IPS DF 4.7 (cell line): ENCODE results near the gene ATP5MC3.

Source experiments
- DNase-seq: peaks from one replicate; pipeline ENCODE4 v3.0.0-alpha.2; 2013; ENCODE audit warnings: low spot score; ENCODE audit errors: extremely low read depth

Gene ATP5MC3

DNA sequence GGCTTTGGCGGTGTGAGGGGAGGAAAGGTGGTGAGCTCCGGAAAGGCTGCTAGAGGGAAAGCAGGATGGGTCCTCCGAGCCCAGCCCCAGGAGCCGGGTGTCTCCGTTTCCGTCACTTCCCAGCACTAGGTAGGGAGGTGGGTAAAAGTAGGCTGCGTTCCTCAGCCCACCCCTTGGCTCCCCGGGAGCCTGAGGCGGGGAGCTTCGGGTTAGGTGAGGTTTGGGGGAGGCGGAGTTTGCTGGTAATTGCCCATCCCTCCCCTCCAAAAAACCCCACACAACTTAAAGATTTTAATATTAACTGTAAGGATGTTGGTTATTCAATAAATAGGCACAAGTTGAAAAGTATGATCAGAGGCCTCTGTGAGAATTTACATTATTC lies 13.0 kb downstream of the ATP5MC3 start:
- no peak for DNase-seq

DNA sequence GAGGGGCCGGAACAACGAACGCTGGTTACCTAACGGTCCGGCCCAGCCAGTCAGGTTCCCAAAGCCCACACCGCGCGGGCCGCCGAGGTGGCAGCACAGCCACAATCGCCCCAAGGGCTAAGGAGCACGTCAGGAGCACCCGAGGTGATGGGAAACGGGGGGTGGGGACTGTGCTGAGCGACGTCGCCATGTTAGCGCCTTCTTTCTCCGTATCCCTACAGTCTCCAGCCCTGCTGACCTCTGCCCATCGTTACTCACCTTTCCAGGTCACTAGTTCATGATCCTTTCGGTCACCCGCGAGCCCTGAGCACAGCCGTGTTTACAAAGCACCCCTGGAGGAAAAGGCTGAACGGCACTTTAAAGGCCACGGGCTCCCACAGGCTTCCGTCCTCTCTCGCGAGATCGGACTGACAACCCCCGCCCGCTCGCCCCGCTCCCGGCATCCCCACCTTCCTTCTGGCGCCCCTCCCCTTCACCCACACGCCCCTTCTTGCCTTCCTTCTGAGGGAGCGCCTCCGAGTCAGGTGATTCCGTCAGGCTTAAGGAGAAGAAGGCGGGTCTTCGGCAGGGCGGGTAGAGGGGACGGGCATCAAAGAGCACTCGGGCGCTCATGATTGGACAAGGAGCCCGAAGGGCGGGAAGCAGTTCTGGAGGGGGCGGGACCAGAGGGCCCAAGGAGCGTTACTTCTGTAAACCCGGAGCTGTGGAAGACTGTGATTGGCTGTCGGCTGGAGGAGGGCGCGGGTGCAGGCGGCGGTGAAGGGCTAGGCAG lies 13.5 kb downstream of the ATP5MC3 start, which contains the start of gene ATF2:
Gene ATF2, minus strand, starts transcription at position 412 of the 772 bp plus-strand sequence. CDS start 31,760 bp downstream, outside the sequence.
- peak; percentile 96 for DNase-seq

DNA sequence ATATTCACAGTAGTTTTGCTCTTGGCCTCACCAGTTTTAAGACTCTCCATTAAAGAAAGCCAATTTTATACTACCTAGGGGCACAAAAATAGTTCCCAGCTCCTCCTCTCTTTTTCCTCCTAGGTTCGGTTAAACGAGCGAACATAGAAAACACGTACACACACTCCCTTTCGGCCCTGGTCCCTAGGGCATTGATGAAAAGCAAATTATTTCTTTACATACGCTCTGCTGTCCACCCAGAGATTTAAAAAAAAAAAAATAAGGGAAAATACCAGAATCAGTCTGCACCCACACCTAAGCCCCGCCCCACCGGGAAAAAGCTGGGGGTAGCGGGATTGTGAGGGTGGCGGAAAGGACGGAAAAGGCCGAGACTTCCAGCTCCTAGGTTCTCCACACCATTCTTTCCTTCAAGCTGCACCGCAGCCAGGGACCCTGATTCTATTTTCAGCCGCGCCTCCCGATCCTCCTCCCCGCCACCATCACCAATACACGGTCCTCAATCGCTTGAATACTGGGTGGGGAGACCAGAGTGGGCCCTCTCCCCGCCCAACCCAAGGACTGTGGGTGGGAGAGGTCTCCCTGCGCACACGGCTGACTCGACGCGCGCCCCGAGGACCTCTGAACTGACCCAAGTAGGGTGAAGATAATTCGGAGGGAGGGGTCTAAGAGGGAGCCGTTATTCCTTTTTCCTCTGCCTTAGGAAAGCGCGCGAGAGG lies 14.3 kb downstream of the ATP5MC3 start:
- DNase-seq = no peak

DNA sequence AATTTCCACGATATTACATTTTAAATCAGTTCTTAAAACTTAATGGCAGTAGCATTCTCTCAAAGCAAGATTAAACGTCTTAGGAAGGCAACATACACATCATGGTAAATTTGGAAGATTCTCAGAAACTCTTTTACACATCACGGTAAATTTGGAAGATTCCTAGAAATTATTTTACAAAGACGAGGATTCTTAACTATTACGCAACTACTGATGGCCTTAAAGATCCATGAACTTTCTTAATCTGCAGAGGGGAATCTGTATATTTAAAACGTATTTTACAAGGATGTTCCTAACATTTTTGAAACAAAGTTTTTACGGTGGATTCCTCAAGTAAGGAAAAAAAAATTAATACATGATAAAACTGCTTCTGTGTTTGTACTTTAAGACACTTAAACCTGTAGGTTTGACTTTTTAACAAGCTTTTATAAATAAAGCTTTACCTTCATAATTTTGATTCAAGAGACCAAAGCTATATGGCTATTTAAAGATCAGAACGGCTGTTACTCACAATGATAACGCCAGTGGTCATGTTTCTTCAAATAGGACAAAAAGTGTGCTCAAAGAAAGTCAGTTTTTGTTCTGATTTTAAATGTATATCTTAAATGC lies 15.2 kb downstream of the ATP5MC3 start:
- no peak for DNase-seq

DNA sequence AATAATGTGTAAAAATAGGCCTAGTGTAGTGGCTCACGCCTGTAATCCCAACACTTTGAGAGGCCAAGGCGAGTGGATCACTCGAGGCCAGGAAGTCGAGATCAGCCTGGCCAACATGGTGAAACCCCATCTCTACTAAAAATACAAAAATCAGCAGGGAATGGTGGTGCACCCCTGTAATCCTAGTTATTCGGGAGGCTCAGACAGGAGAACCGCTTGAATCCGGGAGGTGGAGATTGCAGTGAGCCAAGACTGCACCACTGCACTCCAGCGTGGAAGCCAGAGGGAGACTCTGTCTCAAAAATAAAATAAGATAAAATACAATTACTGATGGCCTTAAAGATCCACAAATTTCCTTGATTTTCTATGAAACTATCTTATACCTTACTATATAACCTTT lies 17.3 kb downstream of the ATP5MC3 start:
- DNase-seq = no peak

DNA sequence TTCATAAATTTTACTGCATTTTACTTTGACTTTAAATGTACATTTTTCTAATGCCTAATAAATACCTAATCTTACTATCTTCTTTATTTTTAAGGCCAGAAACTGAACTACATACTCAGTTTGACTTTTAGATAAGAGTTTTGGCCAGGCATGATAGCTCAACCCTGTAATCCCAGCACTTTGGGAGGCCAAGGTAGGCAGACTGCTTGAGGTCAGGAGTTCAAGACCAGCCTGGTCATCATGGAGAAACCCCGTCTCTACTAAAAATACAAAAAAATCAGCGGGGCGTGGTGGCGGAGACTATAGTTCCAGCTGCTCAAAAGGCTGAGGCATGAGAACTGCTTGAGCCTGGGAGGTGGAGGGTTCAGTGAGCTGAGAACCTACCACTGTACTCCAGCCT lies 22.6 kb downstream of the ATP5MC3 start:
- DNase-seq = no peak

DNA sequence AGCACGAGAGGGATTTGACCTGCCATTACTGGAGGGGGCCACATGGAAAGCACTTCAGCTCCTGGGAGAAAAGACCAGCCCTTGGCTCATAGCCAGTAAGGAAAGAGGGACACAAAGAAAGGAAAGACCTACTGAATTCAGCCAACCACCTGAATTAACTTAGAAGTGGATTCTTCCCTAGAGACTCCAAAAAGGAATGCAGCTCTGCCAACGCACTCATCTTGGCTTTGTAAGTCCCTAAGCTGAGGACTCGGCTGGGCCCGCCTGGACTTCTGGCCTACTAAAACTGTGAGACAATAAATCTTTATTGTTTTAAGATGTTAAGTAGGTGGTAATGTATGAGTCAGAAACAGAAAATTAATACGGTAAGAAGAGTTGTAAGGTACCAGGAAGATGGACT lies 25.0 kb downstream of the ATP5MC3 start:
- no peak for DNase-seq

DNA sequence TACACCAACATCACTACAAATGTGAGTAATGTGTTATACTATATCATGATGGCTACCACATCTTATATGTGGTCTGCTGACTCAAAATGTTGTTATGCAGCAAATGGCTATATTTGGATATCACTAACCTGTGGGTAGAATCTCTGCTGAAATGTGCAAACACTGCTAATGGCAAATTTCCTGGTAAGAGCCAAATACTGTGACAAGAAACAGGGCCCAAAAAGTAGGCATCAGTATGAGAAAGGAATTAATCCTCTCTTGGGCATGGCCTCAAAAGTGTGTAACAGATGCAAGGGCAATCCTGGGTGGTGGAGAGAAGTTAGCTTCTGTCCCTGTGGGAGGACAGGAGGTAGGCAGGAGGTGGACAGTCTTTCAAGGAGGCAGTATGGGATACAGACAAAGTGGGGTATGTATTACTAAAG lies 26.8 kb downstream of the ATP5MC3 start:
- DNase-seq = no peak

DNA sequence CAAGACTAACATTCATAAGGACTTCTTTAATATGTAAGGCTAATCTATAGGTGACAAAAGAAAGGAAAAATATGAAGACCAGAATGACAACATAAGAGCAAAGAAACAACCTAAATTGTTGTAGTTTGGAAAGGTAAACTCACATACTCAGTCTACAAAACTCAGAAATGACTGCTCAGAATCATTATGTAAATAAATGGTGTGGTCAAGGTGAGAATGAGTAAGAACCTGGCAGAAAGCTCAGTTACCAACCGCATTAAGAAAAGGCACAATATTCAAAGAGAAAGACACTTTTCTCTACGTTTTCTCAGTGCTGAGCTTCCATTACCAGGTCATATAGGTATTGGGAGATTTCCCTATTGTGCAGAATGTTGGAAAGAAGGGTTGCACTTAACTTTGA lies 29.3 kb downstream of the ATP5MC3 start:
- no peak for DNase-seq

DNA sequence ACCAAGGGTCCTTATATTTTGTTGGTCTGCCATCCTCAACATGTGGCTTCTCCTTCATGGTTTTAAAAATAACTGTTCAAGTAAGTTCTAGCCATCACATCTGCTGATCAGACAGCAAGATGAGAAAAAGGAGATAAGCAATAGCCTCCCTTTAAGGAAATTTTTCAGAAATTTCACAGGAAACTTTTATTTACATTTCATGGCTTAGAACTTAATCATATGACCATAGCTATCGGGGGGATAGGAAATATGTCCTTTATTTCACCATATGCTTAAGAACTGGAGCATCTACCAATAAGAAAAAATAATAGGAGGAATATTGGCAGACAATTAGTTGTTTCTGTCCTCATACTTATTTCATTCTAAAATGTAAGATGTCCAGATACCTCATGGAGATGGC lies 29.7 kb downstream of the ATP5MC3 start:
- no peak for DNase-seq

DNA sequence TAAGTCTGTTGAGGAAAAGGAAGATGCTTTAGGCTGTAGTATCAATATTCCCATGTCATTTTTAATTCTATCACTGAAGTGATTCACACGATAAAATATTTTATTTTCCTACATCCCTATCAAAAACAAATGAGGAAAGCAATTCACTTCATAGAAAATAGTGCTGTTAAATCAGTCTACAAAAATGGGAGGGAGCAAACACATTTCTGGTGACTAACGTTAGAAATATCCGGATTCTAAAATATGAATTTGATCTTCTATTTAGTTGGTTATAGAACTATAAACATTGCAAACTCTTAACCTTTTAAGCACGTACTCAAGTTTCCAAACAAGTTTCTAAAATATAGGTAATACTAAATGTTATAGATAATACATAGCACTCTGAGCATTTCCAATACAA lies 34.3 kb downstream of the ATP5MC3 start:
- DNase-seq = no peak

DNA sequence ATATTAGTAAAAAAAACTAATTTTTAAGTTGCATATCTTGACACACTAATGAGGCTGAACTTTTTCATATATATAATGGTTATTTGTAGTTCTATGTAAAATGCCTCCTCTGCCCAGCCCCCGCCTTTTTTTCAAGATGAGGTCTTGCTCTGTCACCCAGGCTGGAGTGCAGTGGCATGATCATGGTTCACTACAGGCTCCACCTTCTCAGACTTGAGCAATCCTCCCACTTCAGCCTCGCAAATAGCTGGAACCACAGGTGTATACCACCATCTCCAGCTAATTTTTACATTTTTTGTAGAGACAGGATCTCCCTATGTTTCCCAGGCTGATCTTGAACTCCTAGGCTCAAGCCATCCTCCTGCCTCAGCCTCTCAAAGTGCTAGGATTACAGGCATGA lies 37.8 kb downstream of the ATP5MC3 start:
- DNase-seq = no peak

DNA sequence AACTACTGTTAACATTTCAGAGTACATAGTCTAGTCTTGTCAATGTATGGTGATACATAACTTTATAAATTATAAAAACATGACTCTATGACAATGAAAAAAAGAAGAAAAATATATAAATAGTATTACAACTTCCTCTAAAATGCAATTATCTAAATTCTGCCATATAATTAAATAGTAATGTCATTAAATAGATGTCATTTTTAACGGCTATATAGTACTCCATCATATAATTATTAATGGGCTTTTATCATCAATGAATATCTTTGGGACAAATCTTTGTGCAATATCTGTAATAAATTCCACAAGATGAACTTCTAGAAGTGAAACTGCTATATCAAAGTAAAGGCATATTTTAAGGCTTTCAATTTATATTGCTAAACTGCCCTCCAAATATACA lies 38.3 kb downstream of the ATP5MC3 start:
- DNase-seq = no peak

DNA sequence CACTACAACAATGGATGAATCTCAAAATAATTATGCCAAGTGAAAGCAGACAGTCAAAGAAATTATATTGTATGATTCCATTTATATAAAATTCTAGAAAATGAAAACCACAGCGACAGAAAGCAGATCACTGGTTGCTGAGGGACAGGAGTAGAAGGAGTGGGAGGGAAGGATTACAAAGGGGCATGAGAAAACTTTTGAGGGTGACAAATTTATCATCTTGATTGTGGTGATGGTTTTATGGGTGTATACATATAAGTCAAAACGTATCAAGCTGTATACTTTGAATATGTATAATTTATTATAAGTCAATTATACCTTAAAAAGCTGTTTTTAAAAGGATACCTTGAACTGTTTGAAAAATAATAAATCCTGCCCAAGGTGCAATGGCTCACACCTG lies 41.2 kb downstream of the ATP5MC3 start:
- DNase-seq = no peak

DNA sequence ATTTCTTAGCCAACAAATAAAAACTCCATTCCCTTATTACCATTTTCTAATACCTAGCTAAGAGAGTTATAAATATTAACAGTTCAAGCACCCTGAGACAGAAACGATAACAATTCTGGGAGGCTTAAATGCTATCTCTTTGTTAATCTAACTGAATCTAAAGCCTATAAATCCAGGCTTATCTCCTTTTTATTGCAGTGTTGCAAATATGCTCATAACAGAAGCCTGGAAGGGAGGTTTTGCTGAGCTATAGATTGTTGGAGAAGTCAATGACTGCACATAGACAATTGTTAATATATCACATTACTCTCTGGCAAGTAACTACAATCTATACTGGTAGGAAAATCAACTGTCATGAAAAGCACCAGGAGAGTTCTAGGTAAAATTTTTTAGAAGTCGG lies 43.7 kb downstream of the ATP5MC3 start:
- no peak for DNase-seq

DNA sequence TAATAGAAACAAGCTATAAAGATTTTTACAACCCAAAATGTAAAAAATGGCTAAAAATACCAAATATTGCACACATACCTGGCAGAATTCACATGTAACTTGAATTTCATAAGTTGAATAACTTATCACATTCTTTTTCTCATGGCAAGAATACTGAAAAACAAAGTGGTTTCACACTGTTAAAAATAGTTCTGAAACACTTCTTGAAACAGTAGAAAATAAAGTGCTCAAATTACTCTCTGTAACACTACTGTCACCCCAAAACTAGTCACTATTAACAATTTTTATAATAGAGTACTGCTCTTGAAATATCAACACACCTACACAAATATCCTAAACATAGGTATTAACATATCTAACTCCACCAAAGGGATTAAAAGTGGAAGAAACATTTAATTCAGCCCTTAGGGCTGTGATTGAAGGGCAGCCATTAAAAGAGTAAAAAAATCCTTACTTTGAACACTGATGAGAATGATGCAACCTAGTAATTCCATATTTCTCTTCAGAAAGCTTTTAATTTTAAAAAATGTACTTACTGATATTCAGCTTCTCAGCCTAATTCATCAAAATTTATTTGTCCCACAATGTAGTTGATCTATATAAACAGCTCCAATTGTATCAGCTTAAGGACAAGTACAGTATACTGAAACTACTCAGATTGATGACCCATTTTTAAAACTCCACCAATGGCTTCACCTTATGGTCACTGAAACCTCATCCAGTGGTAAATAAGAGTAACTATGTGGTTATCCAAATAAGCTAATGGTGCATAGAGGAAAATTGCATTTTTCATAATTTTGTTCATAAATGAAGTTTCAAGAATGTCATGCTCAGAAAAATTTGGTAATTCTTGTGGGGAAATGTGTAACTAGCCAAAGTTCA lies 44.9 kb downstream of the ATP5MC3 start:
- no peak for DNase-seq

DNA sequence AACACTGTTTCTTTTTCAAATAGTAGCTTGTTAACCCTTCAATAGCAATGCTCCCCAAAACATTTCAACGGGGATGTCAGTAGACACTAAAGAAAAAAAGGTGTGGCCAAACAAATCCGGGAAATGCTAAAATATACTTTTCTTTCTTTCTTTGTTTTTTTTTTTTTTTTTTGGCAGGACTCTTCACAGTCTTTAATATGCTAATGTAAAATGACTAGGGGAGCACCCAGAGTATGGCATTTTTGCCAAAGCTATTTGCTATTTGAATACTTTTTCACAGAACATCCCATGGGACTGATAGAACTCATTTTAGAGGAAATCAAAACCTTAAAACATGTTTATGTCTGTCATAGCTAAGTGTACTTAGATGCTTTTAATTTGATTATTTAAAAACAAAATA lies 45.6 kb downstream of the ATP5MC3 start:
- no peak for DNase-seq

DNA sequence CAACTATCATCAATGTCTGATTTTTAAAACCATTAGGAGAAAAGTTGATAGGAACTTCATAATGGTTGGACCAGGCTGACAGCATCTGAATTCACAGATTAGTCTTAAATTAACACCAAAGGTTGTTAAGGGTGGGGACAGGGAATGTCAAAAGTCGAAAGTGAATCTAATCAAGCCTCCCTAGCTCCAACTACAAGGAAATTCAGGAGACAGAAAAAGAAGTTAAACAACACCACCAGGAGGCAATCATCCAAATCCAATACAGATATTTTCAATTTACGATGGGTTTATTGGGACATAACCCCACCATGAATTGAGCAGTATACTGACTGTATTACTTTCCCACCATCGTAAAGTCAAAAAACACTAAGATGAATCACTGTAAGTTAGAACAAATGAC lies 46.3 kb downstream of the ATP5MC3 start:
- no peak for DNase-seq

DNA sequence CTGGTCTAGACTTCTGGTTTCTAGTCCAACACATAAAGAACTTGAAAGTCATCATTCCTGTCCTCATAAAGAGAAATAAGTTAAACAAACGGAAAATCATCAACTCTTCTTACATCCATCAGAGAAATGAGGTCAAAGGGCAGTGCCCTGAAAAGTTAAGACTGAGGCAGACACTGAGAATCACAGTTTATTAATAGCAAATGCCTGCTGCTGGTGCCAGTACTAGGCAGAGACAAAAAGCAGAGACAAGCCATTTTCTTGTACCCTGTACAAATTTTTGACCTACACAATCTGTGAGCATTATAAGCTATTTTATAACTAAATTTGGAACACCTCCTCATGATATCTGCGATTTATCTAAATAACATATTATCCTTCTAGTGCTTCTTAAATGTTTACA lies 50.3 kb downstream of the ATP5MC3 start:
- DNase-seq = no peak

DNA sequence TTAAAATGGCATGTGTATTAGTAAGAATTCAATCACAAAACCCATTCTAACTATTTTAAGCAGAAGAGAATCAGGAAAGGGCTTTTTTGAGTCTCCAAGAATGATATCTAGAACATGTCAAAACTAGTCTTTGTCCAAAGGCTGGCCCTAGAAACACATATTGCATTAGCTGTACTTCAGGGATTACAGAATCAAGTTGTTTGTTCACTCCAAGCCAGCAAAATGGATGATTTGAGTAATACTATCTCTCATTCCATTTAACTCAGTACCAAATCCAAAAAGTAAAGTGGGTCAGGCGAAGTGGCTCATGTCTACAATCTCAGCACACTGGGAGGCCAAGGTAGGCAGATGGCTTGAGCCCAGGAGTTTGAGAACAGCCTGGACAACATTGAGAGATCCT lies 54.8 kb downstream of the ATP5MC3 start:
- no peak for DNase-seq
